ENCODE measurements around the gene GTPBP3. TPM values are rescaled to one million over a fixed set of nuclear protein-coding genes. Genes with fewer than 3 reads are reported as not detected.

GTPBP3 gene
- total RNA-seq, 1 experiment from 2014 or later = 63.0 TPM

DNA sequence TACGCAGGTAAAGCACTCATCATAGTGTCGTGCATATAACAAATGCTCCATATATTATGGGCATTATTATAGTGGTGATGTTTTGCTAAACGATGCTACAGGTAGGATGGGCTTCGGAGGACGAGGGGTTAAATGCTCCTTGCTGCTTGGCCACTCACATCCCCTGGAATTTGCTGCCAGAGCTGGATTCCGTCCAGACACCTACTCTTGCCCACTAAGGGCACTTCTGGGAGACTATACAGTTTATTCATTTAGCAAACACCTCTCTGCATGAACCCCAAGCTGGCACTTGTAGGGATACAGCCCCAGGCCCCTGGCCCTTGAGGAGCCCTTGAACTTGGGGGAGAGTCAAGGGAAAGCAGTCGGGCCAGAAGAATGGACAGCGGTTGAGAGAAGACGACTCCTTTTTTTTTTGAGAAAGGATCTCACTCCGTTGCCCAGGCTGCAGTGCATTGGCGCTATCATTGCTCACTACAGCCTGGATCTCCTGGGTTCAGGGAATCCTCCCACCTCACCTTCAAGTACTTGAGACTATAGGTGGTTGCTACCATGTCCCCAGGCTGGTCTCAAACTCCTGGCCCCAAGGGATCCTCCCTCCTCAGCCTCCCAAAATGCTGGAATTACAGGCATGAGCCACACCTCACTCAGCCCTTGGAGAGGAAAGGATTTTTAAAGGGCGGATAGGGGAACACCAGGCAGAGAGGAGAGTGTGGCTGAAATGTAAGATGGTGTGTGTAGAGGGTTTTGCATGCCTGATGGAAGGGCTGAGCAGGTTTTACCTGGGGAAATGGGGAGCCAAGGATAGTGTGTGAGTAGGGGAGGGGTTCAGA lies 32.8 kb upstream of the GTPBP3 start:
- H3K4me3 ChIP-seq (ENCODE audit: insufficient read depth, low read depth, low read length) = no peak overlapping the region
- no peaks in the 10 kb centered on the region for H3K36me3 ChIP-seq (replicated peaks; ENCODE audit: control insufficient read depth, insufficient read depth, low read length)
- DNase-seq = no peak
- no peaks in the 10 kb centered on the region for H3K27me3 ChIP-seq (ENCODE audit: control insufficient read depth, insufficient read depth, low read length)

DNA sequence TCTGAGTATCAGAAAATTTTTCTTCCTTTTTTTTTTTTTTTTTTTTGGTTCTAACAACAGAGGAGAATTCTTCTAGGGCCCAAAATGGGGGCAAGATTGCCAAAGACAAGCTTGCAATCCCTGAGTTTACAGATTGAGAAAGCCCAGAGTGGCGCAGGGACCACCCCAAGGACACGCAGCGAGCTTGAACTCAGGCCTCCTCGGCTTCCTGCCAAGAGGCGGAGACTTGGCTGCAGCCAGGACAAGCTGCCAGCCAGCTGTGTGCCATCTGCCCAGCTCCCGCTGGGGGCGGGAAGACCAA lies 32.2 kb upstream of the GTPBP3 start:
- H3K4me3 ChIP-seq (ENCODE audit: insufficient read depth, low read depth, low read length) = 0 out of 2 replicates have a peak overlapping the region, but pooled peaks have one; percentile 10
- no peaks in the 10 kb centered on the region for H3K27me3 ChIP-seq (ENCODE audit: control insufficient read depth, insufficient read depth, low read length)
- no peaks in the 10 kb centered on the region for H3K36me3 ChIP-seq (replicated peaks; ENCODE audit: control insufficient read depth, insufficient read depth, low read length)
- DNase-seq = no peak

DNA sequence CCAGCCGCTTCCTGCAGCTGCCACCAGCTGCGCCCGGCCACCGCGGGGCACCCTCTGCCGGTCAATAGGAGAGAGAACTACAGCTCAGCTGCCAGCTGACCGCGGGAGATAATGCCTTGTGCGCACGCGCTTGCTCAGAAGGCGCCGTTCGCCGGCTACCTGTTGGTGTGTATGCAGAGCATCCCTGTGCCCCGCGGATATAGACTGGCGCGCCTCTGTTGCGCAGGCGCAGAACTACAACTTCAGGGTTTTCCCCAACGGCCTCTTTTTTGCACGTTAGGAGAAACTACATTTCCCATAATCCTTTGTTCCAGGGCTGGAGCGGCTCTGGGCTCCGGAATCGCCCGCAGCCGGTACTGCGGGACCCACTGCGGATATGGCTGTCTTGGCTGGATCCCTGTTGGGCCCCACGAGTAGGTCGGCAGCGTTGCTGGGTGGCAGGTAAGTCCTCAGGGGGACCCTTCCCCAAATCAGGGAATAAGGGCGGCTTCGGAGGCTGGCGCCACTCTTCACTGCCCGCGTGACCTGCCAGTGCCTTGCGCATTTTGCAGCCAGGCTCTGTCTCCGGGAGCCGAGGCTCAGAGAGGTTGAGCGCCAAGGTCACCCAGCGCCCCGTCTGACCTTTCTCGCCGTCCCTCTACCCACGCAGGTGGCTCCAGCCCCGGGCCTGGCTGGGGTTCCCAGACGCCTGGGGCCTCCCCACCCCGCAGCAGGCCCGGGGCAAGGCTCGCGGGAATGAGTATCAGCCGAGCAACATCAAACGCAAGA lies 31.7 kb upstream of the GTPBP3 start, which contains the start of gene MRPL34:
Gene MRPL34 (plus strand): TSS at position 356 of the 768 bp plus-strand sequence. CDS start 21 bp downstream, at position 377.
- DNase-seq = peak; percentile 94
- Histone ChIP-seq H3K27me3 (ENCODE audit: control insufficient read depth, insufficient read depth, low read length) (no peaks in the 10 kb centered on the region), H3K4me3 (ENCODE audit: insufficient read depth, low read depth, low read length) (peak within 1 kb of the TSS; percentile 90), H3K36me3 (replicated peaks; ENCODE audit: control insufficient read depth, insufficient read depth, low read length) (no peaks in the 10 kb centered on the region)

DNA sequence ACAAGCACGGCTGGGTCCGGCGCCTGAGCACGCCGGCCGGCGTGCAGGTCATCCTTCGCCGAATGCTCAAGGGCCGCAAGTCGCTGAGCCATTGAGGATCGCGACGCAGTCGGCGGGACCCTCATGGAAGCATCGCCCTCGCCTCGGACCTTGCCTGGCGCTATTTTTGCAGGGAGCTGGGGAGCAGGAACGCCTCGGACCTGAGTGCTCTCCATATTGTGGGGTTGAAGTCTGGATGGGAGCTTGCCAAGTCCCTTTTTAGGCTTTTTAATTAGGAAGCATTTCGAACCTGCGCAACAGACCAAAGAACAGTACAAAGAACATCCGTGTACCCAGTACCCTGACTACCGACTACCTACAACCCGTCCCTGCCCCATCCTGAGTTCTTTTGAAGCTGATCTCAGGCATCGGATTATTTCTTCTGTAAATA lies 31.1 kb upstream of the GTPBP3 start:
- no peaks in the 10 kb centered on the region for H3K36me3 ChIP-seq (replicated peaks; ENCODE audit: control insufficient read depth, insufficient read depth, low read length)
- no peaks in the 10 kb centered on the region for H3K27me3 ChIP-seq (ENCODE audit: control insufficient read depth, insufficient read depth, low read length)
- peak overlapping the region; percentile 90 for H3K4me3 ChIP-seq (ENCODE audit: insufficient read depth, low read depth, low read length)
- no peak for DNase-seq

DNA sequence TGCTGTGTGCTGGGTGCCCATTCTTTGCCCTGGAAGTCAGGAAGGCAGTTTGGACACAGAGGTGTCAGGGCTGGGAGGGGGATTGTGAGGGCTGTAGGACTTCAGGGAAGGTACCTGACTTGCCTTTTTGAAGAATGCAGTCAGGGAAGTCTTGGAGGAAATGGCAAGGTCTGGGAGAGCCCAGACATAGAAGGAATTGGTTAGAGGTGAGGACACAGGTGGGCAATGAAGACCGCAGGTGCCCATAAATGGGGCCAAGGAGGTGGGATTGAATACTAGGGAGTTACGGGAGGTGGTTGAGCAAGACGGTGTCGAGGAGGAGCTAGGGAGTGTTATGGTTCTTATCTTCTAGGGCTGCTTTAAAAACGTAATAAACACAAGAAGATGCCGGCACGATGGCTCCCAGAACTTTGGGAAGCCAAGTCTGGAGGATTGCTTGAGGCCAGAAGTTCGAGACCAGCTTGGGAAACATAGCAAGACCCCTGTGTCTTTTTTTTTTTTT lies 29.4 kb upstream of the GTPBP3 start:
- no peak overlapping the region for H3K4me3 ChIP-seq (ENCODE audit: insufficient read depth, low read depth, low read length)
- DNase-seq = no peak
- H3K36me3 ChIP-seq (replicated peaks; ENCODE audit: control insufficient read depth, insufficient read depth, low read length) = no peaks in the 10 kb centered on the region; the same call in 1 of the 2 replicates
- H3K27me3 ChIP-seq (ENCODE audit: control insufficient read depth, insufficient read depth, low read length) = no peaks in the 10 kb centered on the region

DNA sequence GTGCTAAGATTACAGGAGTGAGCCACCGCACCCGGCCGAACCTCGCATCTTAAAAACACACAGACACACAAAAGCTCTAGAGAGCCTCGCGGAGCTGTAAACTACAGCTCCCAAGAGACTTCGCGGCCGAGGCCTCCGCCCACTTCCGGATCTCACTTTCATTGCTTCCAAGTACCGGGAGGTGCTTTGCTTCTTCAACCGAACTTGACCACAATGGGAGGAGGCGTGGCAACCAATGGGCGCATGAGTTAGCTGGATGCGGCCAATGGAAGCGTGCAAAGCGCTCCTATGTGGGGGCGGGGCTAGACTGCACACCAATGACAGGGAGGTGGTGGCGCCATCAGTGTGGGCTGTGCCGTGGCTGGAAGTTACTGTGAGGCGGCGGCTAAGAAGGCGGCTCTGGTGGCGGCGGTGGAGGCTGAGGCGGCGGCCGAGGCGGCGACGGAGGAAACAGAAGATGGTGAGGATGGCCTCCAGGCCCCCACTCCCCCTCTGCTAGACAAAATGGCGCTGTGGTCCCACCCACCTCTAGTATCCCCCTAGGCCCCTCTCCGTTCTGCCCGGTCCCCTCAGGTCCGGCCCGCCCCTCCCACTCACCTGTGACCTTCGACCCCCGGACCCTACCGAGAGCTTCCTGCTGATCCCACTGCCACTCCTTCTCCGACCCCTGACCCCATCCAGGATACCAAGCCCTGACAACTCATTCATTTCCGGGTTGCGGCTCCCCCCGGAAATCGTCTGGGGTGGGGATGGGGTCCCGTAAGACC lies 28.0 kb upstream of the GTPBP3 start, which contains the start of gene DDA1:
Gene DDA1 (plus strand): TSS at position 366 of the 767 bp plus-strand sequence. CDS start 92 bp downstream, at position 458.
- Histone ChIP-seq H3K4me3 (ENCODE audit: insufficient read depth, low read depth, low read length) (peak within 1 kb of the TSS; percentile 96), H3K36me3 (replicated peaks; ENCODE audit: control insufficient read depth, insufficient read depth, low read length) (peaks cover 3% of the 10 kb centered on the region), H3K27me3 (ENCODE audit: control insufficient read depth, insufficient read depth, low read length) (no peaks in the 10 kb centered on the region)
- peak; percentile 99 for DNase-seq

DNA sequence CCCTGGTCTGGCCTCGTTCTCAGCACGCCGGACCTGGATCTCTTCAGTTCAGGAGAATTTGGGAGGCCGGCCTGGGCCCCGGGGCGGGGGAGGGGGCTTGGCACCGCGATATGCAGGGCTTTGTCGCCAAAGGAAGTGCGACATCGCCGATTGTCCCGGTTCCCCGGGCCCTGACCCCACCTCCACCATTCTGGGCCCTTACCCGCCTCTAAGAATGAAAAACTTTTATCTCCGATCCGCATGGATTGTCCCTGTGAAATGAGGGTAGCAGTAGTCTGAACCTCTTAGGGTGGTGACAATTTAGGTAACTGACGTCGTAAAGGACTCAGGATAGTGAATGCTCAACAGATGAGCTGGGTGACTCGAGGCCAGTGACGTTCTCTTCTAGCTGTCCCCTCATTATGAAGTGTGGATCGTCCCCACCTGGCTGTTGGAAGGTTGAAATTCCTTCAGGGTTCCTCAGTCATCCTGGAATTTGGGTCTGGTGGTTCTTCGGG lies 27.3 kb upstream of the GTPBP3 start:
- no peak for DNase-seq
- Histone ChIP-seq H3K36me3 (replicated peaks; ENCODE audit: control insufficient read depth, insufficient read depth, low read length) (peaks cover 6% of the 10 kb centered on the region), H3K4me3 (ENCODE audit: insufficient read depth, low read depth, low read length) (peak overlapping the region; percentile 96), H3K27me3 (ENCODE audit: control insufficient read depth, insufficient read depth, low read length) (no peaks in the 10 kb centered on the region)

DNA sequence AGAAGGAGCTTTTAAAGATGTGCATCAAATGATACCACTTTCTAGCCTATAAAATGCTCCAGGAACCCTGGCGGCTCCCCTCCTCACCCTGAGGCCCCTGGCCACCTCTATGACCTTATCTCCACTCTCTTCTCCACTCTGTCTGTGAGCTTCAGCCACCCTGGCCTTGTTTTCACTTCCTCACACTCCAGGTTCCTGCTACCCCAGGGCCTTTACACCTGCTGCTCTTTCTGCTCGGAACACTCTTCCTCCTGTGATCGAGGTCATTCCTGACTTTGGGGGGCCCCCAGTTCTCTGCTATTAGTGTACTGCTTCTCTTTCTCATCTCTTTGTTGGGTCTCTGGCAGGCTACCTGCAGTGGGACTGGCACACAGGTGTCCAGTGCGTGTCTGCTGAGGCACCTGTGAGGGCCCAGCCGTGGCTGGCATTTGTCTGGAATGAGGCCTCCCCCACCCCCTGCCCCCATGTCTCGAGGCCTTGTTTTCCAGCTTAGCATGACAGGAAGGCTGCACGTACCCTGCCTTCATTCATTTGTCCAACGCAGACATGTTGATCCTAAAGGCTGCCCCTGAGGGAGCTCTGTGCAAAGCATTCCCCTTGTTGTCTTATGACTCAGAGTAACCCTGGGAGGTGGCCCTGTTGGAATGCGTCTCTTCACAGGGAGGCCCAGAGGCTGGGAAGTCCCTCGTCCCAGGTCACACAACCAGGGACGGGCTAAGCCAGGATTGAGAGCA lies 25.7 kb upstream of the GTPBP3 start:
- DNase-seq = no peak
- Histone ChIP-seq H3K27me3 (ENCODE audit: control insufficient read depth, insufficient read depth, low read length) (no peaks in the 10 kb centered on the region), H3K4me3 (ENCODE audit: insufficient read depth, low read depth, low read length) (no peak overlapping the region), H3K36me3 (replicated peaks; ENCODE audit: control insufficient read depth, insufficient read depth, low read length) (peaks cover 11% of the 10 kb centered on the region)

DNA sequence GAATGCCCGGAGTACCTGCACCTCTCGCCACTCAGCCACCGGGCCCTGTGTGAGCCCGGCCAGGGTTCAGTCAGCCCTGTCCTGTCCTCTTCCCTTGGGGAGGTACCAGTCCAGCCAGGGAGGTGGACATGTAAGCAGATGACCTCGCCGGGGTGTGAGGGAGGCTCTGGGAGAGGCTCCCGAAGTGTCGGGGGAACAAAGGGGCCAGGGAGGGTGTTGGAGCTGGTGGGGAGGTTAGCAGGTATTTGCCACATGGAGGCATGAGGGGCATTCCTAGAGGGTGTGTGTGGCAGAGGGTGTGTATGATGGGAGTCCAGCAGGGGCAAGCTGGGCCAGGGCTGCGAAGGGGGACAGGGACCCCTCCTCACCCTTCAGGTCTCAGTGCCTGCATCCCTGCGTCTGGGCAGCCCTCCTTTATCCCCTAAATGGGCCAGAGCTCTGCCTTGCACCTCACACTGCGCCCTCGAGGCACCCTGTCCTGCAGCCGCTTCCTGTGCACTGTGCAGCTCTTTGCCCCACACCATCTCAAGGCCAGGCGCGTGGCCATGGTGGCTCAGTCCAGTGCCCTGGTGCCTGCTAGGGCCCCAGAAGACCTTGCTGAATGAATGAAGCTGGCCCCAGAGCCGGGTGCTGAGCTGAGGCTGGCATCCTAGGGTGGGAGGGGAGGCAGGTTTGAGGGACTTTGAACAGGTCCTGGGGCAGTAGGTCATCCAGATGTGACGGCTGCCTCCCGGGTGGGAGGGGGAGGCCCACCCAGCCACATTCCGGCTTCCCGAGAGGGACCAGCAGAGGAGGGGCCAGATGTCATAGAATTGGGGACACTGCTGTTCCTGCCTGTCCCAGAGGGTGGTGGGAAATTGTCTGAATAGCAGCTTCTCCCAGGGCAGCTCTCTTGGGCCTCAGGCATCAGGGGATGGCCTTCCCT lies 24.9 kb upstream of the GTPBP3 start:
- Histone ChIP-seq H3K27me3 (ENCODE audit: control insufficient read depth, insufficient read depth, low read length) (no peaks in the 10 kb centered on the region), H3K36me3 (replicated peaks; ENCODE audit: control insufficient read depth, insufficient read depth, low read length) (peaks cover 11% of the 10 kb centered on the region), H3K4me3 (ENCODE audit: insufficient read depth, low read depth, low read length) (no peak overlapping the region)
- no peak for DNase-seq

DNA sequence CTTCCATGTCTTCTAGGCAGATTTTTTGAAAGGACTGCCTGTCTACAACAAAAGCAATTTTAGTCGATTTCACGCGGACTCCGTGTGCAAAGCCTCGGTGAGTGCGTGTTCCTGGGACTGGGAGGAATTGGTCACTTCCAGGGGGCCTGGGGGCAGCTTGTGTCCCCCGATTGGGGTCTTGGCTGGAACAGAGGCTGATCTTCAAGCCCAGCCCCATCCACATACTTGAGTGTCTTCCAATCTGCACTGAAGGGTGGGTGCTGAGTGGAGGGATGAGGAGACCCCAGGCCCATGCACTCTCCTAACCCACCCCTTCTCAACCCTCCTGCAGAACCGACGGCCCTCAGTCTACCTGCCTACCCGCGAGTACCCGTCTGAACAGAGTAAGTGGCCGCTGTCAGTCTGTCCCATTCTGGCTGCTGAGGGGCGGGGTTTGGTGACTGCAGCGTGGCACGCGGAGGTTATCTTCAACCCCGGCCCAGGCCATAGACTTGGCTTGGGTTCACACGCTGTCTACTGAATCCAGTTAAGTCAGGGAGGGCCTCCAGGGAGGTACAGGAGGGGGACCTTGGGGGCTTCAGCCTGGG lies 23.3 kb upstream of the GTPBP3 start:
- Histone ChIP-seq H3K4me3 (ENCODE audit: insufficient read depth, low read depth, low read length) (no peak overlapping the region), H3K36me3 (replicated peaks; ENCODE audit: control insufficient read depth, insufficient read depth, low read length) (peaks cover 11% of the 10 kb centered on the region), H3K27me3 (ENCODE audit: control insufficient read depth, insufficient read depth, low read length) (no peaks in the 10 kb centered on the region)
- DNase-seq = no peak

DNA sequence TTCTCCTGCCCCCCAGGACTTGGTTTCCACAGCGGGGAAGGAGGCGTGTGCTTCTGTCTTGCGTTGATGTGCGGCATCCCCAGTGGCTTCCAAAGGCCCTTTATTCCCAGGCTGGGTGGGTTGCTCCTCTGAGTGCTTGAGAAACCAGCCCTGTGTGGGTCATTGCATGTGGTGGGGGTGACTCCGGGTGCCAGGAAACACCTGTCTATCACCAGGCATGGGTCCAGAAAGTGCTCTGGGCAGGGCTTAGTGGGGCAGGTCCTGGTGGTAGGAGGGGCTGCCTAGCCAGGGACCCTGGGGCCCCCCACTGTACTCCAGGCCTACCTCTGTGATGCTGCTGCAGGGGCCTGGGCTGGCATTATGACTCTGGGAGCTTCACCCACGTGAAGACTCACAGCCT lies 18.4 kb upstream of the GTPBP3 start:
- no peak for DNase-seq
- H3K4me3 ChIP-seq (ENCODE audit: insufficient read depth, low read depth, low read length) = no peak overlapping the region
- H3K27me3 ChIP-seq (ENCODE audit: control insufficient read depth, insufficient read depth, low read length) = no peaks in the 10 kb centered on the region
- peaks cover 13% of the 10 kb centered on the region for H3K36me3 ChIP-seq (replicated peaks; ENCODE audit: control insufficient read depth, insufficient read depth, low read length)

DNA sequence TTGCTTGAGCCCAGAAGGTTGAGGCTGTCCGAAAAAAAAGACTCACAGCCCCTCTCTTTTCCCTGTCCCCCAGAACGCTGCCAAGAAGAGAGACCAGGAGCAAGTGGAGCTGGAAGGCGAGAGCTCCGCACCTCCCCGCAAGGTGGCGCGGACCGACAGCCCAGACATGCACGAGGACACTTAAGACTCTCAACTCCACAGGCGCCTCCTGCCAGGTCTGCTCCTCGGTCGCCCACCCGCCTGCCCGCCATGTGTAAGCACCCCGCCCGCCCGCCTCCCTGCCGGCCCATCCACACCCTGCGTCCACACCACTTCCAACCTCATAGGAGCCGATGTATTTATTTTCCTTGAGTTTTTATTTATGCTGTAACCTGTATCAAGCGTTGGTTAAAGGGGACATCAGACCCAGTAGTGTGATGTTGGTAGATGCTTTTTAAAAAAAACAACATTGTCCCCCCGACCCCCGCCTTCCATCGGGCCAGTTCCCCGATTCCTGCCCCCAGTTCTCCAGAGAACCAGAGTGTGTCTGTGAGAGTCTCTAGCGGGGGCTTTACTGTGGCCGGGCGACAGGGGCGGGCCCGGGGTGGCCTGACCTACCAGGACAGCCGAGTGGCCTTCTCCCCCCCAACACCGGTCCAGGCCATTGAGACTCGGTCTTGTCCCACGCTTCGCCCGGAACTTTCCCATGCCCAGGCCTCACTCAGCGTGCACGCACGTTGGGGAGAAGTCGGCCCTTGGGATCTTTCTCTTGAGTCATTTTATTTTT lies 17.7 kb upstream of the GTPBP3 start:
- peak; percentile 26 for DNase-seq
- no peaks in the 10 kb centered on the region for H3K27me3 ChIP-seq (ENCODE audit: control insufficient read depth, insufficient read depth, low read length)
- no peak overlapping the region for H3K4me3 ChIP-seq (ENCODE audit: insufficient read depth, low read depth, low read length)
- peaks cover 11% of the 10 kb centered on the region for H3K36me3 ChIP-seq (replicated peaks; ENCODE audit: control insufficient read depth, insufficient read depth, low read length)

All from H7 (cell line).